ENCODE results near the gene KLF16.

DNA sequence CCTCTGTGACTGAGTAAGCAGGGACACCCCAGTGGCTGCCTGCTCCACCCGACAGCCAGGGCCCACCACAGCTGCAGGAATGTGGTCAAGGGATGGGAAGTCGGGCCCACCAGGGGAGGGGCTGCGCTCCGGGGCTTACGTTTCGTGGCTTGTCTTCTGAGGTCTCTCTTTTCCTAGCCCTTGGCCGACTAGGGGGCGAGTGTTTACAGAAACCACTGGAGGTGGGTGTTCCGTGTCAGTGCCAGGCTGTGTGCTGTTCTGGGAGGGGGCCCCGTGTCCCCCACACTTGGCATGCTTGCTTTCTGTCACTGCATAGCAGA is 46.3 kb upstream of the KLF16 start:
- TF ChIP-seq ZBTB11 (CRISPR knock-in tag; IDR thresholded peaks at IDR 0.05) = no peak
- no peak for TF ChIP-seq RAD21 (IDR thresholded peaks at IDR 0.05; ENCODE audit: insufficient read depth, low read depth, low read length)
- TF ChIP-seq, protein P1, sequence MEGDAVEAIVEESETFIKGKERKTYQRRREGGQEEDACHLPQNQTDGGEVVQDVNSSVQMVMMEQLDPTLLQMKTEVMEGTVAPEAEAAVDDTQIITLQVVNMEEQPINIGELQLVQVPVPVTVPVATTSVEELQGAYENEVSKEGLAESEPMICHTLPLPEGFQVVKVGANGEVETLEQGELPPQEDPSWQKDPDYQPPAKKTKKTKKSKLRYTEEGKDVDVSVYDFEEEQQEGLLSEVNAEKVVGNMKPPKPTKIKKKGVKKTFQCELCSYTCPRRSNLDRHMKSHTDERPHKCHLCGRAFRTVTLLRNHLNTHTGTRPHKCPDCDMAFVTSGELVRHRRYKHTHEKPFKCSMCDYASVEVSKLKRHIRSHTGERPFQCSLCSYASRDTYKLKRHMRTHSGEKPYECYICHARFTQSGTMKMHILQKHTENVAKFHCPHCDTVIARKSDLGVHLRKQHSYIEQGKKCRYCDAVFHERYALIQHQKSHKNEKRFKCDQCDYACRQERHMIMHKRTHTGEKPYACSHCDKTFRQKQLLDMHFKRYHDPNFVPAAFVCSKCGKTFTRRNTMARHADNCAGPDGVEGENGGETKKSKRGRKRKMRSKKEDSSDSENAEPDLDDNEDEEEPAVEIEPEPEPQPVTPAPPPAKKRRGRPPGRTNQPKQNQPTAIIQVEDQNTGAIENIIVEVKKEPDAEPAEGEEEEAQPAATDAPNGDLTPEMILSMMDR (IDR thresholded peaks at IDR 0.05 in 2 of 3, conservative IDR thresholded peaks at IDR 0.05 in 1 of 3; ENCODE audit: control insufficient read depth in 2 of 3, extremely low read depth in 1 of 3, insufficient read depth in 1 of 3, low read depth in 3 of 3, low read length in 3 of 3) = no peak
- TF ChIP-seq CHD2 (IDR thresholded peaks at IDR 0.05; ENCODE audit: borderline replicate concordance, low read depth, low read length) = no peak
- TF ChIP-seq USF2 (IDR thresholded peaks at IDR 0.05; ENCODE audit: borderline replicate concordance, low read depth, low read length) = no peak
- no peak for TF ChIP-seq POLR2AphosphoS5 (IDR thresholded peaks at IDR 0.05; ENCODE audit: low read length)
- no peak for TF ChIP-seq SMARCA5 (IDR thresholded peaks at IDR 0.05)
- TF ChIP-seq SIN3A (IDR thresholded peaks at IDR 0.05; ENCODE audit: low read depth, low read length) = no peak
- TF ChIP-seq SREBF2 (IDR thresholded peaks at IDR 0.05; ENCODE audit: low read length) = no peak
- no peak for TF ChIP-seq TARDBP (IDR thresholded peaks at IDR 0.05; ENCODE audit: borderline replicate concordance)
- no peak for TF ChIP-seq RELA (IDR thresholded peaks at IDR 0.05; ENCODE audit: borderline replicate concordance, partially characterized antibody)
